ENCODE results near the gene OSBPL1A. TPM values are rescaled to one million over a fixed set of nuclear protein-coding genes. Genes with fewer than 3 reads are reported as not detected.

OSBPL1A gene
- total and polyA plus RNA-seq, 2 experiments from 2014 or later = 24.6 to 31.3 TPM

DNA sequence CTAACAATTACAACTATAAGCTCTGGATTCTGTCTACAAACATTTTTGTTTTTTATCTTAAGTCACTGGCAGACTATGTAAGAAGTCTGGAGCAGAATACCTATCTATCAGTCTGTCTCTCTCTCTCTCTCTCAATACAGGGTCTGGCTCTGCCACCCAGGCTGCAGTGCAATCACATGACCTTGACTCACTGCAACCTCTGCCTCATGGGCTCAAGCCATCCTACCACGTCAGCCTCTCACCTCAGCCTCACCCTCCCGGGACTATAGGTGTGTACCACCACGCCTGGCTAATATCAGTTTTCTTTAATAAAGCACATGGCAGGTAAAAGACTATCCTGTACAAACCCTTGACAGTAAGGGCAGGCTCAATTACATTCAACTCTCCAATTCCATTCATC lies 96.9 kb downstream of the OSBPL1A start:
- Histone ChIP-seq H3K9me3 (ENCODE audit: low read depth) (no peaks in the 10 kb centered on the region), H3K27me3 (no peaks in the 10 kb centered on the region), H3K79me2 (no peaks in the 10 kb centered on the region), H4K20me1 (ENCODE audit: insufficient read depth, poor library complexity, severe bottlenecking) (no peaks in the 10 kb centered on the region), H2AFZ (no peak overlapping the region), H3K4me3 (no peak overlapping the region), H3K27ac (no peak overlapping the region), H3K4me2 (no peak overlapping the region), H3K9me2 (replicated peaks; ENCODE audit: insufficient read depth) (no peaks in the 10 kb centered on the region), H3K4me1 (ENCODE audit: insufficient read depth) (no peaks in the 10 kb centered on the region), H3K36me3 (replicated peaks; ENCODE audit: insufficient read depth, low read depth) (no peaks in the 10 kb centered on the region)
- 75% methylated on average over 3 of the region's 3 CpGs for WGBS (ENCODE audit: low lambda C conversion rate, missing lambda C conversion rate)
- peak; percentile 7 for DNase-seq (ENCODE audit: low spot score)
- no peak for TF ChIP-seq EZH2phosphoT487 (IDR thresholded peaks at IDR 0.05; ENCODE audit: low read depth, severe bottlenecking, unreplicated experiment)
- TF ChIP-seq, protein P1, sequence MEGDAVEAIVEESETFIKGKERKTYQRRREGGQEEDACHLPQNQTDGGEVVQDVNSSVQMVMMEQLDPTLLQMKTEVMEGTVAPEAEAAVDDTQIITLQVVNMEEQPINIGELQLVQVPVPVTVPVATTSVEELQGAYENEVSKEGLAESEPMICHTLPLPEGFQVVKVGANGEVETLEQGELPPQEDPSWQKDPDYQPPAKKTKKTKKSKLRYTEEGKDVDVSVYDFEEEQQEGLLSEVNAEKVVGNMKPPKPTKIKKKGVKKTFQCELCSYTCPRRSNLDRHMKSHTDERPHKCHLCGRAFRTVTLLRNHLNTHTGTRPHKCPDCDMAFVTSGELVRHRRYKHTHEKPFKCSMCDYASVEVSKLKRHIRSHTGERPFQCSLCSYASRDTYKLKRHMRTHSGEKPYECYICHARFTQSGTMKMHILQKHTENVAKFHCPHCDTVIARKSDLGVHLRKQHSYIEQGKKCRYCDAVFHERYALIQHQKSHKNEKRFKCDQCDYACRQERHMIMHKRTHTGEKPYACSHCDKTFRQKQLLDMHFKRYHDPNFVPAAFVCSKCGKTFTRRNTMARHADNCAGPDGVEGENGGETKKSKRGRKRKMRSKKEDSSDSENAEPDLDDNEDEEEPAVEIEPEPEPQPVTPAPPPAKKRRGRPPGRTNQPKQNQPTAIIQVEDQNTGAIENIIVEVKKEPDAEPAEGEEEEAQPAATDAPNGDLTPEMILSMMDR (IDR thresholded peaks at IDR 0.05; ENCODE audit: poor library complexity) = no peak
- TF ChIP-seq EZH2 (IDR thresholded peaks at IDR 0.05; ENCODE audit: borderline replicate concordance) = no peak

DNA sequence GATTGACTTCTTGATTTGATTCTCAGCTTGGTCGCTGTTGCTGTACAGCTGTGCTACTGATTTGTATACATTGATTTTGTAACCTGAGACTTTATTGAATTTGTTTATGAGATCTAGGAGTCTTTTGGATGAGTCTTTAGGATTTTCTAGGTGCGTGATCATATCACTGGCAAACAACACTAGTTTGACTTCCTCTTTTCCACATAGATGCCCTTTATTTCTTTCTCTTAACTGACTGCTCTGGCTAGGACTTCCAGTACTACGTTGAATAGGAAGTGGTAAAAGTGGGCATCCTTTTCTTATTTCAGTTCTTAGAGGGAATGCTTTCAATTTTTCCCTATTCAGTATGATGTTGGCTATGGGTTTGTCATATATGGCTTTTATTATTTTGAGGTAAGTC lies 101.3 kb downstream of the OSBPL1A start:
- no peaks in the 10 kb centered on the region for H3K9me2 ChIP-seq (replicated peaks; ENCODE audit: insufficient read depth)
- no peak overlapping the region for H3K27ac ChIP-seq
- no peaks in the 10 kb centered on the region for H3K9me3 ChIP-seq (ENCODE audit: low read depth)
- H3K79me2 ChIP-seq = no peaks in the 10 kb centered on the region
- DNase-seq (ENCODE audit: low spot score) = no peak
- H3K4me1 ChIP-seq (ENCODE audit: insufficient read depth) = no peaks in the 10 kb centered on the region
- 79% methylated on average over 3 of the region's 3 CpGs for WGBS (ENCODE audit: low lambda C conversion rate, missing lambda C conversion rate)
- H3K27me3 ChIP-seq = no peaks in the 10 kb centered on the region
- H3K4me3 ChIP-seq = no peak overlapping the region
- H4K20me1 ChIP-seq (ENCODE audit: insufficient read depth, poor library complexity, severe bottlenecking) = no peaks in the 10 kb centered on the region
- no peak overlapping the region for H3K4me2 ChIP-seq
- TF ChIP-seq EZH2 (IDR thresholded peaks at IDR 0.05; ENCODE audit: borderline replicate concordance) = no peak
- TF ChIP-seq, protein P1 (IDR thresholded peaks at IDR 0.05; ENCODE audit: poor library complexity) = no peak
- no peak for TF ChIP-seq EZH2phosphoT487 (IDR thresholded peaks at IDR 0.05; ENCODE audit: low read depth, severe bottlenecking, unreplicated experiment)
- H2AFZ ChIP-seq = no peak overlapping the region
- no peaks in the 10 kb centered on the region for H3K36me3 ChIP-seq (replicated peaks; ENCODE audit: insufficient read depth, low read depth)

DNA sequence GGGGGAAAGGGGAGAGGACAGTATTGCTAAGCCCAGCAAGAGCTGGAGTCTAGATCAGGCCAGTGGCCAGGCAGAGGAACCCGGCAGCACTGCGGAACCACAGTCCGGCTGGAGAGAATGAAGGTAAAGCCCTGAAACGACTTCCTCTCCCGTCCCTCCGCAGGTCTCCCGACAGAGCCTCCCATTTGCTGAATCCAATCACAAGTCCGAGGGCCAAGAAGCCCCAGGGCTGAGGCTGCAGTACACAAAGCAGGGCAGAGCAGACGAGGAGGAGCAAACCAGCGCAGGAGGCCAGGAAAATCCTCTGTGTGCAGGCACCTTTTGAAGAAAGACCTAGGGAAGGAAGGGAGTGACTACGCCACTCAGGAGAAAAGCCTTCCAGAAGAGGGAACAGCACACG lies 104.4 kb downstream of the OSBPL1A start:
- H2AFZ ChIP-seq = no peak overlapping the region
- no peak overlapping the region for H3K27ac ChIP-seq
- 86% methylated on average over 12 of the region's 12 CpGs for WGBS (ENCODE audit: low lambda C conversion rate, missing lambda C conversion rate)
- no peaks in the 10 kb centered on the region for H3K9me2 ChIP-seq (replicated peaks; ENCODE audit: insufficient read depth)
- no peaks in the 10 kb centered on the region for H3K9me3 ChIP-seq (ENCODE audit: low read depth)
- no peak overlapping the region for H3K4me2 ChIP-seq
- H4K20me1 ChIP-seq (ENCODE audit: insufficient read depth, poor library complexity, severe bottlenecking) = no peaks in the 10 kb centered on the region
- TF ChIP-seq EZH2phosphoT487 (IDR thresholded peaks at IDR 0.05; ENCODE audit: low read depth, severe bottlenecking, unreplicated experiment) (no peak), EZH2 (IDR thresholded peaks at IDR 0.05; ENCODE audit: borderline replicate concordance) (no peak)
- TF ChIP-seq, protein P1 (IDR thresholded peaks at IDR 0.05; ENCODE audit: poor library complexity) = no peak
- no peak overlapping the region for H3K4me3 ChIP-seq
- H3K27me3 ChIP-seq = no peaks in the 10 kb centered on the region
- H3K79me2 ChIP-seq = no peaks in the 10 kb centered on the region
- DNase-seq (ENCODE audit: low spot score) = no peak
- no peaks in the 10 kb centered on the region for H3K4me1 ChIP-seq (ENCODE audit: insufficient read depth)
- no peaks in the 10 kb centered on the region for H3K36me3 ChIP-seq (replicated peaks; ENCODE audit: insufficient read depth, low read depth)

DNA sequence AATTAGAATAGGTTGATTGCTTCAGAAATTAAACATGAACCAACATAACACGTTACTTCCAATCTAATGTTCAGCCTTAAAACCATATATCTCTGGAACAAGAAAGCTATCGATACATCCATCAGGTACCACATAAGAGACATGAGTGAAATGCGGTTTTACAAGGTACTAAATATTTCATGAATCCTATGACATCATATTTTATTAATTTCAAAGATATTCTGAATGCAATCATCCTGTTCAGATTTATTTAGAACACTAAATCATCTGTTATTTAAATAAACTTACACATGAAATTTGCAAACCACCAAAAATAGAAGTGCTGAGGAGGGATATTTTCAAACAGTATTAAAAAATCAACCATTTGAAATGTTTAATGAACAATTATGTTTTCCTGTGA lies 119.0 kb downstream of the OSBPL1A start:
- Histone ChIP-seq H3K36me3 (replicated peaks; ENCODE audit: insufficient read depth, low read depth) (no peaks in the 10 kb centered on the region), H3K9me3 (ENCODE audit: low read depth) (no peaks in the 10 kb centered on the region), H3K4me3 (no peak overlapping the region), H2AFZ (no peak overlapping the region), H3K27me3 (no peaks in the 10 kb centered on the region), H3K4me1 (ENCODE audit: insufficient read depth) (no peaks in the 10 kb centered on the region), H4K20me1 (ENCODE audit: insufficient read depth, poor library complexity, severe bottlenecking) (no peaks in the 10 kb centered on the region), H3K79me2 (no peaks in the 10 kb centered on the region), H3K4me2 (no peak overlapping the region), H3K9me2 (replicated peaks; ENCODE audit: insufficient read depth) (no peaks in the 10 kb centered on the region), H3K27ac (no peak overlapping the region)
- no peak for DNase-seq (ENCODE audit: low spot score)
- 94% methylated on average over 3 of the region's 3 CpGs for WGBS (ENCODE audit: low lambda C conversion rate, missing lambda C conversion rate)
- no peak for TF ChIP-seq EZH2phosphoT487 (IDR thresholded peaks at IDR 0.05; ENCODE audit: low read depth, severe bottlenecking, unreplicated experiment)
- TF ChIP-seq EZH2 (IDR thresholded peaks at IDR 0.05; ENCODE audit: borderline replicate concordance) = no peak
- TF ChIP-seq, protein P1 (IDR thresholded peaks at IDR 0.05; ENCODE audit: poor library complexity) = no peak
